Neural crest cell (in vitro differentiated cells): ENCODE results near the gene GREB1L. TPM values are rescaled to one million over a fixed set of nuclear protein-coding genes. Genes with fewer than 3 reads are reported as not detected.

Experiments used
- DNase-seq: peaks from one replicate; pipeline ENCODE4 v3.0.0; 2021; ENCODE audit warnings: low read depth, mixed read lengths, low spot score
- H3K27ac Mint-ChIP-seq: one replicate; pipeline ENCODE4 v1.8.0; 2021; ENCODE audit warnings: mild to moderate bottlenecking, mixed read lengths; ENCODE audit not compliant: unreplicated experiment
- H3K27me3 Mint-ChIP-seq: 2 replicates; pipeline ENCODE4 v1.8.0; 2021; ENCODE audit warnings: low read depth, mild to moderate bottlenecking, mixed read lengths
- H3K36me3 Mint-ChIP-seq: 2 replicates; pipeline ENCODE4 v1.8.0; 2021; ENCODE audit warnings: low read depth, mild to moderate bottlenecking, mixed read lengths
- H3K4me1 Mint-ChIP-seq: 2 replicates; pipeline ENCODE4 v1.8.0; 2021; ENCODE audit warnings: mixed read lengths
- H3K4me3 Mint-ChIP-seq: one replicate; pipeline ENCODE4 v1.8.0; 2021; ENCODE audit warnings: mild to moderate bottlenecking, mixed read lengths
- H3K9me3 Mint-ChIP-seq: 2 replicates; pipeline ENCODE4 v1.8.0; 2021; ENCODE audit warnings: mixed read lengths
- CTCF ChIP-seq: fragments of 200-600 bp; sonication (generic); conservative IDR thresholded peaks from 2 replicates; pipeline ENCODE4 v1.5.0; 2021; ENCODE audit warnings: antibody characterized with exemption, mild to moderate bottlenecking
- total RNA-seq: library from RNA; stranded (reverse); gene quantifications from 2 replicates; pipeline ENCODE4 v1.2.1, GENCODE V29; 2021

Gene GREB1L
- total RNA-seq, 1 donor from 2014 or later, result 80.5 TPM

GRCh38 chr18:21406116-21406515 is 164.1 kb downstream of the GREB1L start:
- no peak overlapping the region for H3K4me3 Mint-ChIP-seq
- H3K27me3 Mint-ChIP-seq, result no peaks in the 10 kb centered on the region
- no peaks in the 10 kb centered on the region for H3K9me3 Mint-ChIP-seq
- TF ChIP-seq CTCF, result no peak
- H3K36me3 Mint-ChIP-seq, result peaks cover 5% of the 10 kb centered on the region
- DNase-seq, result no peak
- H3K4me1 Mint-ChIP-seq, result no peaks in the 10 kb centered on the region
- no peak overlapping the region for H3K27ac Mint-ChIP-seq

- no peak for TF ChIP-seq CTCF
Measured at GRCh38 chr18:21408681-21409080, 166.6 kb downstream of the GREB1L start.

GRCh38 chr18:21433436-21433835 is 191.4 kb downstream of the GREB1L start:
- H3K27me3 Mint-ChIP-seq, result no peaks in the 10 kb centered on the region

More at GRCh38 chr18:21408681-21409080, 166.6 kb downstream of the GREB1L start:
- no peak for DNase-seq
- H3K4me3 Mint-ChIP-seq, result no peak overlapping the region
- no peak overlapping the region for H3K27ac Mint-ChIP-seq
- H3K27me3 Mint-ChIP-seq, result no peaks in the 10 kb centered on the region
- no peaks in the 10 kb centered on the region for H3K4me1 Mint-ChIP-seq
- peaks cover 3% of the 10 kb centered on the region for H3K36me3 Mint-ChIP-seq
- H3K9me3 Mint-ChIP-seq, result no peaks in the 10 kb centered on the region

GRCh38 chr18:21439431-21439846 is 197.4 kb downstream of the GREB1L start:
- no peak for TF ChIP-seq CTCF
- Mint-ChIP-seq H3K4me1 (peaks cover 3% of the 10 kb centered on the region), H3K36me3 (peaks cover 16% of the 10 kb centered on the region), H3K27me3 (no peaks in the 10 kb centered on the region), H3K9me3 (no peaks in the 10 kb centered on the region), H3K27ac (no peak overlapping the region), H3K4me3 (no peak overlapping the region)
- DNase-seq, result no peak

More at GRCh38 chr18:21433436-21433835, 191.4 kb downstream of the GREB1L start:
- Mint-ChIP-seq H3K9me3 (no peaks in the 10 kb centered on the region), H3K36me3 (peaks cover 6% of the 10 kb centered on the region), H3K4me1 (peaks cover 9% of the 10 kb centered on the region), H3K27ac (no peak overlapping the region), H3K4me3 (no peak overlapping the region)
- TF ChIP-seq CTCF, result no peak
- DNase-seq, result no peak

- Mint-ChIP-seq H3K9me3 (no peaks in the 10 kb centered on the region), H3K36me3 (peaks cover 14% of the 10 kb centered on the region), H3K27me3 (no peaks in the 10 kb centered on the region), H3K27ac (peak overlapping the region; percentile 36), H3K4me1 (peaks cover 4% of the 10 kb centered on the region), H3K4me3 (no peak overlapping the region)
- DNase-seq, result no peak
- TF ChIP-seq CTCF, result no peak
Measured at GRCh38 chr18:21441670-21442069, 199.6 kb downstream of the GREB1L start.
